Stimulated activated CD4-positive, alpha-beta T cell treated with anti-CD3 and anti-CD28 coated beads, TNF-alpha, amount 100 ng/mL, for 1 hour (primary cell): ENCODE results near the gene GRN.
"Not testable (repeated sequence)": the region's sequence is repeated elsewhere in the genome, so short reads cannot be mapped to it uniquely, and the experiment has no call there.

Source experiments
- DNase-seq, 3 donors: peaks; one replicate each; pipeline ENCODE4 v3.0.0-alpha.2; 2020; ENCODE audit warnings: low read depth in 3 of 3, low spot score in 1 of 3

Gene GRN

GRCh38 chr17:44360826-44361225 is 15.7 kb downstream of the GRN start:
- DNase-seq, result no peak

- no peak for DNase-seq
Measured at GRCh38 chr17:44361292-44362260, 16.5 kb downstream of the GRN start.

GRCh38 chr17:44362459-44362948 is 17.4 kb downstream of the GRN start:
- DNase-seq, result no peak

- DNase-seq, result no peak
Measured at GRCh38 chr17:44362949-44363612, 18.0 kb downstream of the GRN start.

- DNase-seq, result peak in 2 of 3 donors; percentile 33 to 61
Measured at GRCh38 chr17:44363613-44364159, 18.6 kb downstream of the GRN start, which contains the start of gene FAM171A2. FAM171A2 (minus strand) TSS chr17:44363853; CDS start chr17:44363714, 139 bp downstream.

- not testable (repeated sequence) for DNase-seq
Measured at GRCh38 chr17:44365051-44365450, 19.9 kb downstream of the GRN start.

- no peak for DNase-seq
Measured at GRCh38 chr17:44367231-44367979, 22.3 kb downstream of the GRN start.

GRCh38 chr17:44368391-44369243 is 23.5 kb downstream of the GRN start:
- not testable (repeated sequence) for DNase-seq

GRCh38 chr17:44369414-44370023 is 24.4 kb downstream of the GRN start:
- DNase-seq, result not testable (repeated sequence)

GRCh38 chr17:44372036-44372435 is 26.9 kb downstream of the GRN start:
- DNase-seq, result no peak

GRCh38 chr17:44374306-44375195 is 29.4 kb downstream of the GRN start:
- DNase-seq, result no peak

- DNase-seq, result no peak
Measured at GRCh38 chr17:44375196-44376017, 30.3 kb downstream of the GRN start.

GRCh38 chr17:44376124-44376523 is 31.0 kb downstream of the GRN start:
- DNase-seq, result no peak

- DNase-seq, result no peak
Measured at GRCh38 chr17:44376779-44377178, 31.7 kb downstream of the GRN start.

GRCh38 chr17:44378171-44378705 is 33.1 kb downstream of the GRN start:
- no peak for DNase-seq

GRCh38 chr17:44379887-44380286 is 34.8 kb downstream of the GRN start:
- DNase-seq, result no peak

GRCh38 chr17:44380767-44381166 is 35.7 kb downstream of the GRN start:
- no peak for DNase-seq
